ENCODE data around the gene RAMP2. TPM values are rescaled to one million over a fixed set of nuclear protein-coding genes. Genes with fewer than 3 reads are reported as not detected.
A peak's percentile ranks its signal among the peaks of the same experiment; 100 is the strongest.

The RAMP2 gene
- total and polyA plus RNA-seq, 2 of the 13 experiments (the other 11 are each of a cell fraction or from before 2014, with no cell fraction given) = 1.4 to 5.2 TPM

GRCh38 chr17:42744806-42745617 lies 16.0 kb upstream of the RAMP2 start, which contains the start of gene EZH1 (continued):
- TF ChIP-seq ZMAT5 (CRISPR knock-in tag; IDR thresholded peaks at IDR 0.05; ENCODE audit: borderline replicate concordance, low read depth) (no peak), RFX1 (IDR thresholded peaks at IDR 0.05) (no peak), YEATS2 (CRISPR knock-in tag; IDR thresholded peaks at IDR 0.05; ENCODE audit: borderline replicate concordance) (peak; percentile 60; the same call in 1 of the 2 replicates), ZBTB49 (CRISPR knock-in tag; IDR thresholded peaks at IDR 0.05; ENCODE audit: borderline replicate concordance) (peak; percentile 27; the same call in 1 of the 2 replicates), KDM5A (IDR thresholded peaks at IDR 0.05; ENCODE audit: borderline replicate concordance, low read length) (peak; percentile 78; the same call in 1 of the 2 replicates), ZNF34 (CRISPR knock-in tag; IDR thresholded peaks at IDR 0.05; ENCODE audit: borderline replicate concordance) (no peak; the same call in 1 of the 2 replicates), BRCA1 (CRISPR knock-in tag; IDR thresholded peaks at IDR 0.05) (no peak; the same call in 1 of the 2 replicates), NFIB (CRISPR knock-in tag; IDR thresholded peaks at IDR 0.05; ENCODE audit: borderline replicate concordance) (0 out of 2 replicates have a peak, but pooled peaks have one; percentile 9), SP2 (CRISPR knock-in tag; IDR thresholded peaks at IDR 0.05) (peak; percentile 53; the same call in 1 of the 2 replicates), USF2 (IDR thresholded peaks at IDR 0.05; ENCODE audit: low read depth, low read length) (no peak), USF2 (CRISPR knock-in tag; IDR thresholded peaks at IDR 0.05; ENCODE audit: borderline replicate concordance) (peak; percentile 40; the same call in 1 of the 2 replicates), HMG20B (CRISPR knock-in tag; conservative IDR thresholded peaks at IDR 0.05) (no peak), ZFP36L1 (CRISPR knock-in tag; IDR thresholded peaks at IDR 0.05) (peak; percentile 95; the same call in 1 of the 2 replicates), DDIT3 (CRISPR knock-in tag; IDR thresholded peaks at IDR 0.05) (no peak), STAT6 (CRISPR knock-in tag; IDR thresholded peaks at IDR 0.05; ENCODE audit: borderline replicate concordance) (no peak), ZNF562 (CRISPR knock-in tag; IDR thresholded peaks at IDR 0.05; ENCODE audit: borderline replicate concordance) (no peak), CSRNP2 (CRISPR knock-in tag; conservative IDR thresholded peaks at IDR 0.05; ENCODE audit: low read depth) (0 out of 2 replicates have a peak, but pooled peaks have one; percentile 32), ZFYVE20 (CRISPR knock-in tag; IDR thresholded peaks at IDR 0.05; ENCODE audit: borderline replicate concordance, low read depth) (no peak)
